Measurements from ENCODE around the gene SKAP1.

Gene SKAP1

DNA sequence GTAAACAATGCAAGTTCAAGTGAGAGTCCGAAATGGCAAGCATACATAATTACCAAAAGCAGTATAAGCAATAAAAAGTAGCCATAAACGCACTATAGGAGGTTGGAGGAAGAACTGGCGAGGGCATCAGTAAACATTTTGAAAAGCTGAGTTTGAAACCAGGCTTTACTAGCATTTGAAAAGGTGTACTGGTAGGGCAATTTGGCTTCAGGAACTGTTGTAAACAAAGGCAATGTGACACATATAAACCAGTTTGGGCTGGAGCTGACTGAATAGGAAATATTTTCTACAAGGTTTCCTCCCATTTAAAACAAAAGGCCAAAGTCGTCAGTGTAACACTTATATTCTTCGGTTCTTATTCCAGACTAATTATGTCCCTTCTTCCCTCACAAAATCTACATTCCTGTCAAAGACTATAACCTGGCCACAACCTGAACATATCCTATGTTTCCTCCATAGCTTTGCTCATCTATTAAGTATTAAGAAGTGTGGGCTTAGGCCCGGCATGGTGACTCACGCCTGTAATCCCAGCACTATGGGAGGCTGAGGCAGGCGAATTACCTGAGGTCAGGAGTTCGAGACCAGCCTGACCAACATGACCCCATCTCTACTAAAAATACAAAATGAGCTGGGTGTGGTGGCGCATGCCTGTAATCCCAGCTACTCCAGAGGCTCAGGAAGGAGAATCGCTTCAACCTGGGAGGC, 336.5 kb downstream of the SKAP1 start:
- DNase-seq: no peak

DNA sequence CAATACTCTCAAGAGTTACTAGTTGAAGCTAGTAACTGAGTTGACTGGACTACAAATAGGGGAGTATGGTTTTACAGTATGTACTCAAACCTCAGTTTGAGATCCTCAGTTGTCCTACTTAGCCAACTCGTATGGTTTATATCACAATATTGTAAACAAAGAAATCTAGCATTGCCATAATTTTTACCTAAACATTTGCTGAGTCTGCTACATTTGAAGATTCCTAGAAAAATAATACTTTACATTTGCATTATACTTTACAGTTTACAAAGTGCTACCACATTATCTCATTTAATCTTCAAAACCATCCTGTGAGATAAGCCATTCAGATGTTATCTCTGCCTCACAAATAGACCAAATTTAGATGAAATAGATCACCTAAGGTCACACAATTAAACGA, 345.1 kb downstream of the SKAP1 start:
- DNase-seq: no peak
